ENCODE data around the gene DLG2.

The DLG2 gene

GRCh38 chr11:84227970-84228665 is 1399.0 kb downstream of the DLG2 start:
- TF ChIP-seq TAF1 (IDR thresholded peaks at IDR 0.05; ENCODE audit: borderline replicate concordance, insufficient read depth, low read length) (no peak), SIN3A (IDR thresholded peaks at IDR 0.05; ENCODE audit: borderline replicate concordance, insufficient read depth, low read length) (no peak), POLR2AphosphoS5 (IDR thresholded peaks at IDR 0.05; ENCODE audit: low read depth, low read length) (no peak), FOXP2 (optimal IDR thresholded peaks at IDR 0.05; ENCODE audit: borderline replicate concordance, extremely low read depth, extremely low read length, insufficient read depth) (no peak)
- TF ChIP-seq, protein P1, sequence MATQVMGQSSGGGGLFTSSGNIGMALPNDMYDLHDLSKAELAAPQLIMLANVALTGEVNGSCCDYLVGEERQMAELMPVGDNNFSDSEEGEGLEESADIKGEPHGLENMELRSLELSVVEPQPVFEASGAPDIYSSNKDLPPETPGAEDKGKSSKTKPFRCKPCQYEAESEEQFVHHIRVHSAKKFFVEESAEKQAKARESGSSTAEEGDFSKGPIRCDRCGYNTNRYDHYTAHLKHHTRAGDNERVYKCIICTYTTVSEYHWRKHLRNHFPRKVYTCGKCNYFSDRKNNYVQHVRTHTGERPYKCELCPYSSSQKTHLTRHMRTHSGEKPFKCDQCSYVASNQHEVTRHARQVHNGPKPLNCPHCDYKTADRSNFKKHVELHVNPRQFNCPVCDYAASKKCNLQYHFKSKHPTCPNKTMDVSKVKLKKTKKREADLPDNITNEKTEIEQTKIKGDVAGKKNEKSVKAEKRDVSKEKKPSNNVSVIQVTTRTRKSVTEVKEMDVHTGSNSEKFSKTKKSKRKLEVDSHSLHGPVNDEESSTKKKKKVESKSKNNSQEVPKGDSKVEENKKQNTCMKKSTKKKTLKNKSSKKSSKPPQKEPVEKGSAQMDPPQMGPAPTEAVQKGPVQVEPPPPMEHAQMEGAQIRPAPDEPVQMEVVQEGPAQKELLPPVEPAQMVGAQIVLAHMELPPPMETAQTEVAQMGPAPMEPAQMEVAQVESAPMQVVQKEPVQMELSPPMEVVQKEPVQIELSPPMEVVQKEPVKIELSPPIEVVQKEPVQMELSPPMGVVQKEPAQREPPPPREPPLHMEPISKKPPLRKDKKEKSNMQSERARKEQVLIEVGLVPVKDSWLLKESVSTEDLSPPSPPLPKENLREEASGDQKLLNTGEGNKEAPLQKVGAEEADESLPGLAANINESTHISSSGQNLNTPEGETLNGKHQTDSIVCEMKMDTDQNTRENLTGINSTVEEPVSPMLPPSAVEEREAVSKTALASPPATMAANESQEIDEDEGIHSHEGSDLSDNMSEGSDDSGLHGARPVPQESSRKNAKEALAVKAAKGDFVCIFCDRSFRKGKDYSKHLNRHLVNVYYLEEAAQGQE (IDR thresholded peaks at IDR 0.05; ENCODE audit: insufficient read depth in 1 of 2, low read depth in 2 of 2, low read length in 2 of 2), result no peak

DNA sequence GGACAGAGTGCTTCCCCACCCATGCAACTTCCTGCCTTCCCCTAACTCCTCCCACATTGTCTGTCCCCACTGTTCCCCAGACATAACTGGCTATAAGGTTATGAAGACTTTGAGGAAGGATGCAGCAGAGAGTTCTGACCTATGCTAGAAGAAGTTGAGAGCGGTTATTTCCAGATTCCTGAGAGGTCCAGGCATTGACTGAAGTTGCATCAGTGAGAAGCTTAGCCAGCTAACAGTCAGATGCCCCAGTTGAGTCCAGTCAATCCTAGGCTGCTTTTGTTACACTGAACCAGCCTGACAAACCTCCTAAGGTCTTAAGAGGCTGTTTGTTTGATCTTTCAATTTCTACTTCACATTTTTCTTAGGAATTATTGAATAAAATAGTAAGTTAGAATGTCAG is 1403.1 kb downstream of the DLG2 start:
- no peak for TF ChIP-seq POLR2AphosphoS5 (IDR thresholded peaks at IDR 0.05; ENCODE audit: low read depth, low read length)
- TF ChIP-seq, protein P1 (IDR thresholded peaks at IDR 0.05; ENCODE audit: insufficient read depth in 1 of 2, low read depth in 2 of 2, low read length in 2 of 2), result no peak
- TF ChIP-seq FOXP2 (optimal IDR thresholded peaks at IDR 0.05; ENCODE audit: borderline replicate concordance, extremely low read depth, extremely low read length, insufficient read depth), result no peak
- TF ChIP-seq TAF1 (IDR thresholded peaks at IDR 0.05; ENCODE audit: borderline replicate concordance, insufficient read depth, low read length), result no peak
- TF ChIP-seq SIN3A (IDR thresholded peaks at IDR 0.05; ENCODE audit: borderline replicate concordance, insufficient read depth, low read length), result no peak

- TF ChIP-seq POLR2AphosphoS5 (IDR thresholded peaks at IDR 0.05; ENCODE audit: low read depth, low read length) (no peak), TAF1 (IDR thresholded peaks at IDR 0.05; ENCODE audit: borderline replicate concordance, insufficient read depth, low read length) (no peak), FOXP2 (optimal IDR thresholded peaks at IDR 0.05; ENCODE audit: borderline replicate concordance, extremely low read depth, extremely low read length, insufficient read depth) (no peak), SIN3A (IDR thresholded peaks at IDR 0.05; ENCODE audit: borderline replicate concordance, insufficient read depth, low read length) (no peak)
- TF ChIP-seq, protein P1 (IDR thresholded peaks at IDR 0.05; ENCODE audit: insufficient read depth in 1 of 2, low read depth in 2 of 2, low read length in 2 of 2), result no peak
Measured at GRCh38 chr11:84218318-84218717, 1408.8 kb downstream of the DLG2 start.

DNA sequence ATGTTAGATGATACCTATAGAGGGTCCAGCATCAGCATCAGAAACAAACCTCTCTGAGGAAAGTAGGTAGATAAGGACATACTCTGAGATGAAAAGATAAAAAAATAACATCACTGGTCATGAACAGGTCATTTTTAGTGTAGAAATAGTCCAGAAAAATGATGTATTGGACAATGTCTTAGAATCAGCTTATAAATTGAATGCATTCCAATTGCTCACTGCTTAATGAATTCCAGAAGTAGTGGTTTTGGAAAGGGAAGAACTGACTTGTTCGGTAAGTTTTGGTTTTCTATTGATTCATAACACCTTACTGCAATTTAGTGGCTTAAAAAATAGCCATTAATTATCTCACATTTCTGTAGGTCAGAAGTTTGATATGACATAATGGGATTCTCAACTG is 1411.5 kb downstream of the DLG2 start:
- no peak for TF ChIP-seq TAF1 (IDR thresholded peaks at IDR 0.05; ENCODE audit: borderline replicate concordance, insufficient read depth, low read length)
- TF ChIP-seq POLR2AphosphoS5 (IDR thresholded peaks at IDR 0.05; ENCODE audit: low read depth, low read length), result no peak
- TF ChIP-seq, protein P1 (IDR thresholded peaks at IDR 0.05; ENCODE audit: insufficient read depth in 1 of 2, low read depth in 2 of 2, low read length in 2 of 2), result no peak
- TF ChIP-seq FOXP2 (optimal IDR thresholded peaks at IDR 0.05; ENCODE audit: borderline replicate concordance, extremely low read depth, extremely low read length, insufficient read depth), result no peak
- TF ChIP-seq SIN3A (IDR thresholded peaks at IDR 0.05; ENCODE audit: borderline replicate concordance, insufficient read depth, low read length), result no peak
